Neutrophil (primary cell): ENCODE data around the gene ARHGEF35.
"Not testable (repeated sequence)": the region's sequence is repeated elsewhere in the genome, so short reads cannot be mapped to it uniquely, and the experiment has no call there.

Experiments used
- H3K27ac ChIP-seq: fragments of 200-600 bp; sonication (generic); 2 replicates; pipeline ENCODE4 v1.5.1; 2016; ENCODE audit warnings: mild to moderate bottlenecking, moderate library complexity
- H3K27me3 ChIP-seq: fragments of 200-600 bp; sonication (generic); 2 replicates; pipeline ENCODE4 v1.6.0; 2016; ENCODE audit warnings: mild to moderate bottlenecking
- H3K36me3 ChIP-seq: fragments of 200-600 bp; sonication (generic); 2 replicates; pipeline ENCODE4 v1.5.1; 2017
- H3K4me1 ChIP-seq, 2 experiments: fragments of 200-600 bp in 1 of 2; sonication (generic) in 1 of 2; 1 replicate in 1 of 2; 2 replicates in 1 of 2; pipeline versions ENCODE4 v1.5.1 to v1.6.1; 2013 to 2016; ENCODE audit warnings: low read depth in 1 of 2, low read length in 1 of 2, mild to moderate bottlenecking in 1 of 2, moderate library complexity in 1 of 2; ENCODE audit not compliant: control insufficient read depth in 1 of 2, insufficient read depth in 1 of 2
- H3K4me3 ChIP-seq, 2 experiments: fragments of 200-600 bp in 1 of 2; sonication (generic) in 1 of 2; 1 replicate in 1 of 2; 2 replicates in 1 of 2; pipeline ENCODE4 v1.5.1; 2013 to 2016; ENCODE audit warnings: low read depth in 1 of 2, low read length in 1 of 2, mild to moderate bottlenecking in 1 of 2, moderate library complexity in 1 of 2
- H3K9me3 ChIP-seq: fragments of 200-600 bp; sonication (generic); 2 replicates; pipeline ENCODE4 v1.5.1; 2016

ARHGEF35 gene

DNA sequence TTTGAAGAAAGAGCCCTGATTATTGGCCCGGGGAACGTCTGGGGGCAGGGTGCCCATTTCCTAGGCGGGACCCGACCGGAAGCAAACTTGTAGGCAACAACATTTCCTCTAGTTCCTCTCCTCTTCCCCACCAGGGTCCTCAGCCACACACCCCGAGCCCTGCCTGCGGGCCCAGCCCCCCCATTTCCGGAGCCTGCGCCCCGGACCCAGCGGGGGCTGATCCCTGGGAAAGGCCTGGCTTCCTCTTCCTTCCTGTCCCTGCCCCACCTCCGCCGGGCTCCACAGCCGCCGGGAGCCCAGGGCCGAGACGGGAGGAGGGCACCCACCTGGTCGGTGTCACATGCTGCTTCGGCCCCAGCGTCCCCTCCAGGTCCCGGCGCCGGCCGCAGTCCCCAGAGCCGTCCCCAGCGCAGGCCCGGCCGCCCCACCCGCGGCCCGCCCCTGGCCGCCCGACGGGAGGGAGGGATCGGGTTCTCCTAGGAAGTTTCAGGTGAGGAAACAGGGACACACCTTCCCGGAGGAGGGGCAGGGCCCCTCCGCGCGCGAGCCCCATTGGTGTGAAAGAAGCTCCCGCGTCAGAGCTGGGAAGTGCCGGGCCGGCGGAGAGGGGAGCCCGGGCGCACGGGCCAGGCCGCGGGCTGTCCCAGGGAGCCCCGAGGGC lies at the start of gene ARHGEF35:
Gene ARHGEF35, minus strand, starts transcription at position 622 of the 661 bp plus-strand sequence. CDS start 7,450 bp downstream, outside the sequence.
- H3K27ac ChIP-seq, H3K4me3 ChIP-seq, H3K27me3 ChIP-seq, H3K4me1 ChIP-seq, H3K9me3 ChIP-seq, H3K36me3 ChIP-seq: not testable (repeated sequence)

DNA sequence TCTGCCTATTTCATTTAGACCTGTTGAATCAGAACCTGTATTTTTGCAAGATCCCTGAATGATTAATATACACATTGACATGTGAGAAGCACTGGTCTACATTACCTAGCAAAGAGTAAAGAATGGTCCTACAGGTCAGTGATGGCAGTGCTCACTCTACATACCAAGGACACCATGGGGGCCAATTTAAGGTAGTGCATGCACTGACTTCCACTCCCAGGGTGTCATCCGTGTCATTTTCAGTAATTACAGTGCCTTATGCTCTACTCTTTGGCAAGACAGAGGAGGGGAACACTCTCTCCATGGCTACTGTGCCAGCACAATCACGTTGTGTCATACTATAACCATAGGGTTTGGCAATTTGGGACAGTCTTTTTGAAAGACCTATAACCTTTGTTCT lies 49.7 kb upstream of the ARHGEF35 start:
- not testable (repeated sequence) for H3K27me3 ChIP-seq, H3K4me1 ChIP-seq, H3K4me3 ChIP-seq, H3K9me3 ChIP-seq, H3K27ac ChIP-seq, H3K36me3 ChIP-seq

DNA sequence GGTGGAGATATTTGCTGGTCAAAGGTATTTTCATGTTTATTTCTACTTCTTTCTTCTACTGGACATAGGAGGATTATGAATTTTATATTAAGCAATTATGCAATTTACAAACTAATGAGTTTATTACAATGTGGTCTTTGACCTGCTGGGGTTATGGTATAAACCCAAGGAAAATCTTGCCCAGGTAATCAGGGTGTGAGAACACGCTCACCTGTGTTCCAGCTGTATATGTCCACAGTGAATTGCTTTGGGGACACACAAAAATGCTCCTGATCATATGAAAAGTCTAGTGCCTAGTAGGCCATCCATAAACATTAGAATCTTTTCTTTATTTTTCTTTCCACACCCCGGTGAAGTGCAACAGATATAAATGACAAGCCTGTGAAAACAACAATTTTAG lies 43.7 kb upstream of the ARHGEF35 start, which contains the start of gene OR2A42:
Gene OR2A42, minus strand, starts transcription at position 241 of the 400 bp plus-strand sequence. CDS start 6,762 bp downstream, outside the sequence.
- H3K4me3 ChIP-seq, H3K36me3 ChIP-seq, H3K27ac ChIP-seq, H3K9me3 ChIP-seq, H3K4me1 ChIP-seq, H3K27me3 ChIP-seq: not testable (repeated sequence)

DNA sequence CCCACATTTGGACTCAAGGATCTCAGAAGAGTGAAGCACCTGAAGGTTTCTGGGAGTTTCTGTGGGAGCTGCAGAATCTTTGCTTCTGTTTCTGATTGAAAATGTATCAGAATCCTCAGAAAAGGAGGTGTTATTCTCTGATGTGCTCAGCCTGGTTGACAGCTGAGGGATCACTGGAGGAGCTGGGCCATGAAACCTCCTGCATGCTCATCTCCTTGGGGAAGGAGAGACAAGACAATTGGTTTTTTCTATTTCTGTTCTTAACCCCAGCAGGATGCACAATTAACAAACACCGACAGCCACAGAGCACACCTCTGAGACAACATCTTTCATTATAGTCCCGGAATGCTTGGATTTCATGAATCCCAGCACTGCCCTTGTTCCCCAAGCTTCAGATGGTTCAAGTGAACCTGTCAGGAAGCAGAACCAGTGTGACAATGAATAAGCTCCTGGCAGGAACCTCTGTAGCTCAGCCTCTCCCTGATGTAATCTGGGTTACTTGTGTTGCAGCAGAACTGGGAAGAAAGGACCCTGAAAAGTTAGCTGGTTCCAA lies 43.0 kb upstream of the ARHGEF35 start:
- not testable (repeated sequence) for H3K27ac ChIP-seq, H3K4me1 ChIP-seq, H3K4me3 ChIP-seq, H3K9me3 ChIP-seq, H3K36me3 ChIP-seq, H3K27me3 ChIP-seq

DNA sequence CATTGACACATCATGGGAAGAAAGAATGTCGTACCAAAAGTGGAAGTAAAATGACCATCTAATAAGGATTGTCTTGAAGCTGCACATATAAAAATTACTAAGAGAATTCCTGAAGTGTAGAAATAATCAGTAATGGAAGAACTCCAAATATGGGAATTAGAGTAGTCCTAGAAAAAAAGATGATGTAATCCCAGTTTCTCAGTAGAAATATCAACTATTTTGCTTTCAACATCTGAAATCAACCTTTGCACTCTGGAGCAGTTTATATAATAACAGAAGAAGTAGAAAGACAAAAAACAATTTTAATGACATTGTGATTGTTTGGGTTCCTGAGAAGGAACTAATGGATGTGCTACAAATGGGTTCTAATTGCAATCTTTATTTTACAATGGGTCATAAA lies 37.4 kb upstream of the ARHGEF35 start:
- not testable (repeated sequence) for H3K27ac ChIP-seq, H3K27me3 ChIP-seq, H3K4me1 ChIP-seq, H3K9me3 ChIP-seq, H3K4me3 ChIP-seq, H3K36me3 ChIP-seq

DNA sequence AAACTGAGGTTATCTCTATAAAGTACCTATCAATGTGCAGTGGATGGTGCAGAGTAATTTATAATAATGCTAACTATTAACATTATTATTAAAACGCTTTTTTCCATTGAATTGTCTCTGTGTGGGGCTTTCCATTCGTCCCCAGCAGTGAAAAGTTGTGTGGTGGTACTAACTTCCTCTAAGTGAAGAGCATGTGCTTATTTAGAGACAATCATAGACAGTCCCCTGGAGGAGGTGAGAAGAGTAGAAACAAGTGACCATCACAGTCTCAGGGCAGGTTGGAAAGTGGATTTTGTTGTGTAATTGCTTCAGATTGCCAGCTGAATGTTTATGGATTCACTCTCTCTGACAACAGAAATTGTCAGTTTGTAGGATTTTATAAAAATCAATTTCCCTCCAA lies 35.4 kb upstream of the ARHGEF35 start:
- H3K4me1 ChIP-seq, H3K27ac ChIP-seq, H3K27me3 ChIP-seq, H3K36me3 ChIP-seq, H3K4me3 ChIP-seq, H3K9me3 ChIP-seq: not testable (repeated sequence)

DNA sequence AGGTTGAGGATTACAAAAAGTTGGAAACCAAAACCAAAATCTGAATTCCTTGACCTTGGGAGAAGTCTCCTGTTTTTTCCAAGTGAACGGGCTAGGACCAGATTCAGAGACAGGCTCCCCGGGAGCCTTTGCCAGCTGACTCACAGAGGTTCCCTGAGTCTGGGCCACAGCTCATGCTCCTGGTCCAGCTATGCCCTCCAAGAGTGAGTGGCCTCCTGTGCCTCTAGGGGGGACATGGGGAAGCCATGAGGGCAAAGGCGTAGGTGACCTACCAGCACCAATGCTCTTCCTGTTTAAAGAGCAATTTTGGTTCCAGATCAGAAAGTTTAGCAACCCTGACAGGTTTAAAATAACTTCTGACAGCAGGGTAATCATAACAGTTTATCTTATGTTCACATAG lies 33.2 kb upstream of the ARHGEF35 start:
- H3K27me3 ChIP-seq, H3K9me3 ChIP-seq, H3K36me3 ChIP-seq, H3K4me1 ChIP-seq, H3K4me3 ChIP-seq, H3K27ac ChIP-seq: not testable (repeated sequence)

DNA sequence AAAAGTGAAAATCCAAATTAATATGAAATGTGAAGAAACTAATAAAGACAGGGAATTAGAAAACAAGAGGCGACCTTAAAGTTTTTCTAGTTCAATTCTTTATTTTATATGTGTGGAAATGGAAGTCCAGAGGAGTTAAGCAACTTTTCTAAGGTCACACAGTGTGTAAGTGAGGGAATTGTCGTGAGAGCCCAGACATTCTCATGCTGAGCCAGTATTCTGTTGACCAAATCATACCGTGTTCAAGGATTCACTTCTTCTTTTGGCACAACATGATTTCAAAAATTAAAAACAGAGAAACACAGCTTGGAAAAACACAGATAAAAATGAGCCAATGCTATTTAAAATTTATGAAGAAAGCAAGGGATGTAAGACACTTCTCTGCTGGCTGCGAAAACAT lies 31.2 kb upstream of the ARHGEF35 start:
- not testable (repeated sequence) for H3K27ac ChIP-seq, H3K27me3 ChIP-seq, H3K4me1 ChIP-seq, H3K9me3 ChIP-seq, H3K4me3 ChIP-seq, H3K36me3 ChIP-seq

DNA sequence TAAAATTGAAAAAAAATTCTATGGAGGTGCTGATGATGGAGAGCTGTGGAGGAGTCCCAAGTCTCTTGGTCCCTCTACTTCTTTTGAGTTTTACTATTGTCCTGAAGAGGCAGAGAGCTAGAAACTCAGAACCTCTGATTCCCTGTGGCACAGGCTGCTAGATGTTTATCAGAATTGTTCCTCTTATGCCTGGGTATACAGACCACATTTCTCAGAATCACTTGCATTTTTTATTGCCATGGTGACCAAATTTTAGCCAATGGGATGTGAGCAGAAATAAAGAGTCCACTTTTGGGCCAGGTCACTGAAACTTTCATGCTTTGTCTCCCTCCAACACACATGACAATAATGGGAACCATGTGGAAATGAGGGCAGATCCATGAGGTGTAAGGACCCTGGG lies 28.0 kb upstream of the ARHGEF35 start:
- not testable (repeated sequence) for H3K4me1 ChIP-seq, H3K36me3 ChIP-seq, H3K9me3 ChIP-seq, H3K4me3 ChIP-seq, H3K27ac ChIP-seq, H3K27me3 ChIP-seq

DNA sequence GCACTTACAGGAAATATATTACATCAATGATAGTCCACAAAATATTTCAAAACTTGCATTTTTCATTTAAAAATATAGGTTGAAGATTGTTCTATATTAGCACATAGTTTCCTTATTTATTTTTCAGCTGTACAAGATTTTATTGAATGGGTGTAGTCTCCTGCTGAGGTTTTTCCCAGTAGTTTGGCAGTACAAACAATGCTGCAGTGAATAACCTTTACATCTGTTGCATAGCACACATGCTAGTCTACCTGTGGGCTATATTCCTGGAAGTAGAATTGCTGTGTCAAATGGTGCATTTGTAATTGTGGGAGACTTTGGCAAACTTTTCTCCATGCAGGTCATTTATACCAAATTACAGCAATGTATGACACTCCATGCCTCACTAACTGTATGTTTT lies 24.9 kb upstream of the ARHGEF35 start:
- not testable (repeated sequence) for H3K27ac ChIP-seq, H3K4me3 ChIP-seq

DNA sequence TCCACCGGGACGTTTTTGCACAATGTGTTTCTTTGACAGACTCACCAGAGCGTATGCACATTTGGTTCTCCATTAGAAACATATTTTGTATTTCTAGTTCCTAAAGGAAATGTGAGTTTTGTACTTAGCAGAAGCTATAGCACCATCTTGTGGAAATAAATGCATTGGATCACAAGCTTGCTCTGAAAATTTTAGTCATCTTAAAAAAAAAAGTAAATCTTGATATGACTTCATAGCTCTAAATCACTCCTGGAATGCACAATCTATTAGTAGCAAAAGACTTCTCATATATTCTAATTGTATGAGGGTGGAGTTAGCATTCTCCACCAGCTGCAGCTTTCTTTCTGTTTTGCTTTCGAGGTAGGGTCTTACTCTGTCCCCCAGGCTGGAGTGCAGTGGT lies 23.5 kb upstream of the ARHGEF35 start:
- not testable (repeated sequence) for H3K27ac ChIP-seq, H3K9me3 ChIP-seq, H3K36me3 ChIP-seq, H3K4me1 ChIP-seq, H3K4me3 ChIP-seq, H3K27me3 ChIP-seq

More for the DNA sequence above, 24.9 kb upstream of the ARHGEF35 start:
- H3K36me3 ChIP-seq, H3K27me3 ChIP-seq, H3K4me1 ChIP-seq, H3K9me3 ChIP-seq: not testable (repeated sequence)

DNA sequence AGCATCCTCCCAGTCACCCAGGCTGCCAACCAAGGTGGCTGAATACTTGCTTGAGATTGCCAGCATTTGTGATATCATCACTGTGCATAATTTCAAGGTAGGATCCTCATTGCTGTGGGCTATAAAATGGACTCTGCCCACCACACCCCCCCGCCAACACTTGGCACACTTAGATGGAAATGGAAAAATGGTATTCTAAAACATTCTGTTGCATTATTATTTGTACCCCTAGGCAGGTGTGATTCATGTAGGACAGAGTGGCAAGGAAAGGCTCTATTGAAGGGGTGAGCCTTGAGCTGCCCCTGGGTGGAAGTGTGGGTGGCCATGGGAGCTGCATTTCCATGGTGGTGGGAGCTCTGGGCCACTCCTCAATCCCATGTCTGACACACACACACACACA lies 22.9 kb upstream of the ARHGEF35 start:
- H3K36me3 ChIP-seq: not testable (repeated sequence)

DNA sequence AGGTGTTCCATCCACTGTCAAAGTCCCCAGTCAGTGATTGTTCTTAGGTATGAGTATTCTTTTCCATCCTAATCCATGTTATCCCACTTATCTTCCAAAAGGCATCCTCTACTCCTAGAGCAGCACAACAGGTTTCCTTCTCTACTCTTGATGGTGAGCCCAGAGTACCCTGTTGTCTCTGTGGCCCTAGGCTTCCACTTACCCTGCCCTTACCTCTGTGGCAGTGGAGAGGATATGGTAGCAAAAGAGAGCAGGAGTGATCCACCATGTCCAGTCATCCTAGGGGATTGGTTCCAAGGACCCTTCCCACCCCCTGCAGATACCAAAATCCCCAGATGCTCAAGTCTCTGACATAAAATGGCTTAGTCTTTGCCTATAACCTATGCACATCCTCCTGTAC lies 21.6 kb upstream of the ARHGEF35 start:
- H3K9me3 ChIP-seq, H3K27ac ChIP-seq, H3K4me1 ChIP-seq, H3K27me3 ChIP-seq, H3K4me3 ChIP-seq, H3K36me3 ChIP-seq: not testable (repeated sequence)

More for the DNA sequence above, 22.9 kb upstream of the ARHGEF35 start:
- not testable (repeated sequence) for H3K4me3 ChIP-seq, H3K27ac ChIP-seq, H3K27me3 ChIP-seq, H3K4me1 ChIP-seq, H3K9me3 ChIP-seq

DNA sequence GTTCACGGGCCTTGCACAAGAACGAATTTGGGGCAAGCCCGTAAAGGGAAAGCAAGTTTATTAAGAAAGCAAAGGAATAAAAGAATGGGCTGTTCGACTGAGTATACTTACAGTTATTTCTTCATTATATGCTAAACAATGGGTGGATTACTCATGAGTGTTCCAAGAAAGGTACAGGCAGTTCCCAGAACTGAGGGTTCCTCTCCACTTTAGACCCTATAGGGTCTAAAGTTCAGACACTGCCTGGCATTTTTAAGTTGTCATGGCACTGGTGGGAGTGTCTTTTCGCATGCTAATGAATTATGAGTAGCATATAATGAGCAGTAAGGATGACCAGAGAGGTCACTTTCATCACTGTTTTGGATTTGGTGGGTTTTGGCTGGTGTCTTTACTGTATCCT lies 9.7 kb upstream of the ARHGEF35 start:
- H3K4me3 ChIP-seq, H3K36me3 ChIP-seq, H3K9me3 ChIP-seq, H3K27ac ChIP-seq, H3K27me3 ChIP-seq, H3K4me1 ChIP-seq: not testable (repeated sequence)
